ENCODE data around the gene PRPF19.

GRCh38 chr11:60871378-60872061 lies 34.9 kb downstream of the PRPF19 start:
- no peak for TF ChIP-seq CTCF (IDR thresholded peaks at IDR 0.05)
- no peak for TF ChIP-seq POLR2A (IDR thresholded peaks at IDR 0.05)

Data from gastroesophageal sphincter (tissue), 3 donors.